Tibial nerve (tissue), 3 donors: ENCODE data around the gene LNP1.

Experiments
- CTCF ChIP-seq, 5 experiments: fragments of 200-600 bp in 3 of 5; fragments of 450-650 bp in 2 of 5; sonication (generic) in 3 of 5; IDR thresholded peaks; one replicate each; pipeline ENCODE4 v1.5.1; 2016 to 2019; ENCODE audit warnings: antibody characterized with exemption in 5 of 5, mild to moderate bottlenecking in 3 of 5, moderate library complexity in 2 of 5
- POLR2A ChIP-seq, 2 donors: fragments of 450-650 bp; IDR thresholded peaks; one replicate each; pipeline ENCODE4 v1.6.1; 2017; ENCODE audit warnings: antibody characterized with exemption in 2 of 2, mild to moderate bottlenecking in 2 of 2, moderate library complexity in 2 of 2

- TF ChIP-seq CTCF (IDR thresholded peaks at IDR 0.05) (no peak), POLR2A (IDR thresholded peaks at IDR 0.05) (no peak)
These were observed 2.9 kb downstream of the LNP1 start for GRCh38 chr3:100404250-100404548.
